ENCODE measurements around the gene STIM2.

DNA sequence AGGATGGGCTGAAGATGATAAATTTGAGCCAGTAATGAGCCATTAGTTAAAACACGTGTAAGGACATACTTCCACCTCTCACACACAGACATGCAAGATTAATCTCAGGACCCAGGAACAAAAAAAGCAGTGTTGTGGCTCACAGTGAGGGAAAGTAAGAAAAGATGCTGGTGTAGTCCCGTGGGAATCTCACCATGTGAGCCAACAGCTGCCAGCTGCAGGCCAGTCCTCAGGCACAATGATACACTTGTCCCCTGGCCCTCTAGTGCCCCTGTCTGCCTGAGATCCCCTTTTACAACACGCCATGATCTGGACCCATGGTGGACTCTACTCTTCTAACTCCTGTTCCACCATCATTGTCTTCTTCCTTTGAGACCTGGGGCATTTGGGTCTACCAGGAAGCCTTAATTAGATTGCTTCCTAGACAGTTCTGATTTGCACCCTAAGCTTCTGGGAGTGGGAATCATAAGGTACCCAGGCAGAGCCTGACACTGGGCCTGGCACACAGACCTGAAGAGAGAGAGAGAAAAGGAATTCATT is 194.7 kb downstream of the STIM2 start:
- TF ChIP-seq, protein P1, sequence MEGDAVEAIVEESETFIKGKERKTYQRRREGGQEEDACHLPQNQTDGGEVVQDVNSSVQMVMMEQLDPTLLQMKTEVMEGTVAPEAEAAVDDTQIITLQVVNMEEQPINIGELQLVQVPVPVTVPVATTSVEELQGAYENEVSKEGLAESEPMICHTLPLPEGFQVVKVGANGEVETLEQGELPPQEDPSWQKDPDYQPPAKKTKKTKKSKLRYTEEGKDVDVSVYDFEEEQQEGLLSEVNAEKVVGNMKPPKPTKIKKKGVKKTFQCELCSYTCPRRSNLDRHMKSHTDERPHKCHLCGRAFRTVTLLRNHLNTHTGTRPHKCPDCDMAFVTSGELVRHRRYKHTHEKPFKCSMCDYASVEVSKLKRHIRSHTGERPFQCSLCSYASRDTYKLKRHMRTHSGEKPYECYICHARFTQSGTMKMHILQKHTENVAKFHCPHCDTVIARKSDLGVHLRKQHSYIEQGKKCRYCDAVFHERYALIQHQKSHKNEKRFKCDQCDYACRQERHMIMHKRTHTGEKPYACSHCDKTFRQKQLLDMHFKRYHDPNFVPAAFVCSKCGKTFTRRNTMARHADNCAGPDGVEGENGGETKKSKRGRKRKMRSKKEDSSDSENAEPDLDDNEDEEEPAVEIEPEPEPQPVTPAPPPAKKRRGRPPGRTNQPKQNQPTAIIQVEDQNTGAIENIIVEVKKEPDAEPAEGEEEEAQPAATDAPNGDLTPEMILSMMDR (IDR thresholded peaks at IDR 0.05), result no peak
- TF ChIP-seq POLR2A (IDR thresholded peaks at IDR 0.05), result no peak

Measured in right lobe of liver (tissue), 4 donors.